Peyer's patch (tissue), 4 donors: ENCODE data around the gene B3GNT7.

Experiments used
- POLR2A ChIP-seq, 2 donors: fragments of 450-650 bp; IDR thresholded peaks; one replicate each; pipeline ENCODE4 v1.5.1; 2017; ENCODE audit warnings: antibody characterized with exemption in 2 of 2, mild to moderate bottlenecking in 2 of 2, moderate library complexity in 2 of 2
- TF ChIP-seq, protein P1 (sequence below), 6 experiments: fragments of 450-650 bp in 4 of 6; fragments of 200-600 bp in 2 of 6; sonication (generic) in 1 of 6; IDR thresholded peaks; one replicate each; pipeline ENCODE4 v1.5.1; 2017 to 2019; ENCODE audit warnings: antibody characterized with exemption in 6 of 6, mild to moderate bottlenecking in 3 of 6, moderate library complexity in 1 of 6

DNA sequence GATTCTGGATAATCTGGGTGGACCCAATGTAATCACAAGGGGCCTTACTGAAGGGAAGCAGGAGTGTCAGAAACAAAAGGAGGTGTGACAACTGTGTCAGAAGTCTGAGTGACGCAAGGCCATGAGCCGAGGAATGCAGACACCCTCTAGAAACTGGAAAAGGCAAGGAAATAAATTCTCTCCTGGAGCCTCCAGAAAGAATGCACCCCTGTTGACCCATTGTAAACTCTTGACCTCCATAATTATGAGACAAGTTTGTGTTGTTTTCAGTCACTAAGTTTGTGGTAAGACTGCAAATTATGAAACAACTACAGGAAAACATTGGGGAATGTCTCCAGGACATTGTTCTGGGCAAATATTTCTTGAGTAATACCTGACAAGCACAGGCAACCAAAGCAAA lies 47.3 kb upstream of the B3GNT7 start:
- TF ChIP-seq, protein P1, sequence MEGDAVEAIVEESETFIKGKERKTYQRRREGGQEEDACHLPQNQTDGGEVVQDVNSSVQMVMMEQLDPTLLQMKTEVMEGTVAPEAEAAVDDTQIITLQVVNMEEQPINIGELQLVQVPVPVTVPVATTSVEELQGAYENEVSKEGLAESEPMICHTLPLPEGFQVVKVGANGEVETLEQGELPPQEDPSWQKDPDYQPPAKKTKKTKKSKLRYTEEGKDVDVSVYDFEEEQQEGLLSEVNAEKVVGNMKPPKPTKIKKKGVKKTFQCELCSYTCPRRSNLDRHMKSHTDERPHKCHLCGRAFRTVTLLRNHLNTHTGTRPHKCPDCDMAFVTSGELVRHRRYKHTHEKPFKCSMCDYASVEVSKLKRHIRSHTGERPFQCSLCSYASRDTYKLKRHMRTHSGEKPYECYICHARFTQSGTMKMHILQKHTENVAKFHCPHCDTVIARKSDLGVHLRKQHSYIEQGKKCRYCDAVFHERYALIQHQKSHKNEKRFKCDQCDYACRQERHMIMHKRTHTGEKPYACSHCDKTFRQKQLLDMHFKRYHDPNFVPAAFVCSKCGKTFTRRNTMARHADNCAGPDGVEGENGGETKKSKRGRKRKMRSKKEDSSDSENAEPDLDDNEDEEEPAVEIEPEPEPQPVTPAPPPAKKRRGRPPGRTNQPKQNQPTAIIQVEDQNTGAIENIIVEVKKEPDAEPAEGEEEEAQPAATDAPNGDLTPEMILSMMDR (IDR thresholded peaks at IDR 0.05): no peak
- TF ChIP-seq POLR2A (IDR thresholded peaks at IDR 0.05): no peak
